Small intestine (tissue), 7 donors: ENCODE results near the gene SNCB. TPM values are rescaled to one million over a fixed set of nuclear protein-coding genes. Genes with fewer than 3 reads are reported as not detected.

Experiments
- DNase-seq, 2 donors: peaks; one replicate each; pipeline versions ENCODE4 v3.0.0 to v3.0.0-alpha.2; 2013
- FAIRE-seq: peaks from 2 replicates; lab custom pipeline; 2012; peaks lifted over from hg19 to GRCh38; lab: Jason Lieb, UNC
- H3K27ac ChIP-seq, 3 donors: one replicate each; pipeline ENCODE4 v1.5.1; 2013; ENCODE audit warnings: low read length in 2 of 3, mild to moderate bottlenecking in 2 of 3, control low read depth in 1 of 3, inconsistent platforms in 1 of 3, low read depth in 1 of 3, moderate library complexity in 1 of 3
- H3K27me3 ChIP-seq, 3 donors: one replicate each; pipeline ENCODE4 v1.6.1; 2013; ENCODE audit warnings: low read length in 3 of 3, inconsistent platforms in 1 of 3; ENCODE audit not compliant: control insufficient read depth in 3 of 3, insufficient read depth in 3 of 3
- H3K36me3 ChIP-seq, 3 donors: one replicate each; pipeline ENCODE4 v1.6.1; 2013; ENCODE audit warnings: low read length in 3 of 3, inconsistent platforms in 1 of 3, low read depth in 1 of 3, mild to moderate bottlenecking in 1 of 3, moderate library complexity in 1 of 3; ENCODE audit not compliant: control insufficient read depth in 3 of 3, insufficient read depth in 2 of 3
- H3K4me1 ChIP-seq, 3 donors: one replicate each; pipeline ENCODE4 v1.6.1; 2013; ENCODE audit warnings: low read length in 2 of 3, inconsistent platforms in 1 of 3, low read depth in 1 of 3, mild to moderate bottlenecking in 1 of 3, moderate library complexity in 1 of 3; ENCODE audit not compliant: control insufficient read depth in 3 of 3, insufficient read depth in 2 of 3
- H3K4me3 ChIP-seq, 3 donors: one replicate each; pipeline ENCODE4 v1.5.1; 2013; ENCODE audit warnings: low read length in 3 of 3, control low read depth in 1 of 3, inconsistent platforms in 1 of 3, low read depth in 1 of 3, mild to moderate bottlenecking in 1 of 3, moderate library complexity in 1 of 3
- H3K9me3 ChIP-seq, 2 donors: one replicate each; pipeline ENCODE4 v1.6.1; 2013; ENCODE audit warnings: low read depth in 1 of 2, low read length in 1 of 2; ENCODE audit not compliant: control insufficient read depth in 2 of 2, insufficient read depth in 1 of 2
- WGBS, 3 donors: extraction: QIAGEN DNeasy Blood & Tissue Kit; methylation state at CpG; one replicate each; pipeline ENCODE4 v1.1.7; 2013; 5-methylcytosine and 5-hydroxymethylcytosine counted together
- polyA plus RNA-seq, 4 donors: library from polyadenylated mRNA; stranded (reverse) in 3 of 4; unstranded in 1 of 4; fragments of 200-250 nt in 3 of 4; fragments of 120-200 nt in 1 of 4; gene quantifications; one replicate each; pipeline versions ENCODE4 v1.2.1 to v1.2.3, GENCODE V29; 2013
- donor health status: healthy with polysubstance abuse.
- donor health status: control.
- donor health status: control.
- donor health status: Bipolar disorder and iron deficiency.
- donor health status: healthy.

The SNCB gene
- polyA plus RNA-seq, 4 donors, result 0.16 to 0.73 TPM; not detected in 2

GRCh38 chr5:176663566-176663965 is 33.2 kb upstream of the SNCB start:
- H3K27ac ChIP-seq, result no peak overlapping the region
- H3K4me1 ChIP-seq, result peaks cover 1 to 5% (median 2%) of the 10 kb centered on the region in 3 donors
- DNase-seq (no peak), FAIRE-seq (no peak)
- peaks cover 0 to 17% (median 14%) of the 10 kb centered on the region in 3 donors for H3K27me3 ChIP-seq
- no peaks in the 10 kb centered on the region for H3K9me3 ChIP-seq
- no peaks in the 10 kb centered on the region for H3K36me3 ChIP-seq
- WGBS, 3 donors, result 78 to 83% (median 80%) methylated on average over 10 of the region's 10 CpGs
- no peak overlapping the region for H3K4me3 ChIP-seq

GRCh38 chr5:176662371-176663333 is 32.3 kb upstream of the SNCB start:
- H3K27ac ChIP-seq, result no peak overlapping the region
- H3K27me3 ChIP-seq, result peaks cover 0 to 14% (median 14%) of the 10 kb centered on the region in 3 donors
- peaks cover 0 to 3% (median 0%) of the 10 kb centered on the region in 3 donors for H3K36me3 ChIP-seq
- no peak overlapping the region for H3K4me3 ChIP-seq
- no peaks in the 10 kb centered on the region for H3K9me3 ChIP-seq
- no peak for FAIRE-seq
- peak in 1 of 2 donors; percentile 1 for DNase-seq
- WGBS, 3 donors, result 84 to 88% (median 88%) methylated on average over 19 to 21 of the region's 21 CpGs
- H3K4me1 ChIP-seq, result peaks cover 5 to 7% (median 5%) of the 10 kb centered on the region in 3 donors

GRCh38 chr5:176661676-176662075 is 31.3 kb upstream of the SNCB start:
- Histone ChIP-seq H3K4me3 (no peak overlapping the region), H3K27ac (no peak overlapping the region), H3K9me3 (no peaks in the 10 kb centered on the region), H3K27me3 (peaks cover 0 to 14% (median 14%) of the 10 kb centered on the region in 3 donors), H3K4me1 (peaks cover 5 to 7% (median 5%) of the 10 kb centered on the region in 3 donors), H3K36me3 (peaks cover 0 to 13% (median 0%) of the 10 kb centered on the region in 3 donors)
- no peak for FAIRE-seq
- 80 to 86% (median 82%) methylated on average over 10 of the region's 10 CpGs for WGBS, 3 donors
- no peak for DNase-seq

- Histone ChIP-seq H3K4me1 (peaks cover 5 to 7% (median 5%) of the 10 kb centered on the region in 3 donors), H3K9me3 (no peaks in the 10 kb centered on the region), H3K27me3 (peaks cover 0 to 14% (median 14%) of the 10 kb centered on the region in 3 donors), H3K36me3 (peaks cover 0 to 19% (median 0%) of the 10 kb centered on the region in 3 donors), H3K4me3 (no peak overlapping the region), H3K27ac (no peak overlapping the region)
- 49 to 53% (median 50%) methylated on average over 32 to 33 of the region's 33 CpGs for WGBS, 3 donors
- peak; percentile 67 to 83 for DNase-seq
- FAIRE-seq, result no peak
Observed at GRCh38 chr5:176660860-176661641, 30.7 kb upstream of the SNCB start.

GRCh38 chr5:176660530-176660859 is 30.2 kb upstream of the SNCB start:
- H3K9me3 ChIP-seq, result no peaks in the 10 kb centered on the region
- DNase-seq (no peak), FAIRE-seq (no peak)
- H3K4me1 ChIP-seq, result peaks cover 5 to 7% (median 5%) of the 10 kb centered on the region in 3 donors
- H3K27ac ChIP-seq, result no peak overlapping the region
- peaks cover 0 to 14% (median 11%) of the 10 kb centered on the region in 3 donors for H3K27me3 ChIP-seq
- H3K36me3 ChIP-seq, result peaks cover 0 to 24% (median 0%) of the 10 kb centered on the region in 3 donors
- WGBS, 3 donors, result 0 to 19% (median 10%) methylated on average over 1 of the region's 1 CpG
- H3K4me3 ChIP-seq, result no peak overlapping the region

GRCh38 chr5:176659860-176660461 is 29.6 kb upstream of the SNCB start:
- H3K4me1 ChIP-seq, result peaks cover 5 to 7% (median 5%) of the 10 kb centered on the region in 3 donors
- H3K27me3 ChIP-seq, result peaks cover 0 to 10% (median 7%) of the 10 kb centered on the region in 3 donors
- H3K4me3 ChIP-seq, result no peak overlapping the region
- WGBS, 3 donors, result 71 to 81% (median 77%) methylated on average over 4 of the region's 4 CpGs
- DNase-seq (no peak), FAIRE-seq (no peak)
- H3K27ac ChIP-seq, result no peak overlapping the region
- H3K36me3 ChIP-seq, result peaks cover 0 to 29% (median 0%) of the 10 kb centered on the region in 3 donors
- H3K9me3 ChIP-seq, result no peaks in the 10 kb centered on the region

GRCh38 chr5:176659512-176659839 is 29.1 kb upstream of the SNCB start:
- peaks cover 0 to 34% (median 0%) of the 10 kb centered on the region in 3 donors for H3K36me3 ChIP-seq
- no peaks in the 10 kb centered on the region for H3K9me3 ChIP-seq
- H3K27me3 ChIP-seq, result peaks cover 0 to 8% (median 7%) of the 10 kb centered on the region in 3 donors
- H3K4me3 ChIP-seq, result no peak overlapping the region
- peaks cover 5 to 7% (median 5%) of the 10 kb centered on the region in 3 donors for H3K4me1 ChIP-seq
- no peak for DNase-seq
- WGBS, 3 donors, result 74 to 81% (median 80%) methylated on average over 7 of the region's 7 CpGs
- FAIRE-seq, result no peak
- no peak overlapping the region for H3K27ac ChIP-seq
